WTC11 (cell line): ENCODE data around the gene DOCK8. TPM values are rescaled to one million over a fixed set of nuclear protein-coding genes. Genes with fewer than 3 reads are reported as not detected.

ENCODE experiments used
- ATAC-seq: fragments of 200-7000 bp; cut with Tn5 transposase; 2 replicates; pipeline ENCODE4 v1.10.0; 2021; ENCODE audit warnings: mild to moderate bottlenecking, moderate library complexity
- CTCF ChIA-PET: fragments of 300-600 bp; sonication (Branson Sonifier 250); formaldehyde crosslinking; loops from one replicate; lab custom pipeline; 2021; ENCODE audit warnings: antibody characterized with exemption; lab: Charles Lee
- POLR2A ChIA-PET: fragments of 350-600 bp; sonication (Branson Sonifier 250); formaldehyde crosslinking; loops from one replicate; lab custom pipeline; 2021; ENCODE audit warnings: antibody characterized with exemption; lab: Charles Lee
- DNase-seq: peaks from one replicate; pipeline ENCODE4 v3.0.0; 2021; ENCODE audit warnings: low spot score
- H3K27ac Mint-ChIP-seq: 2 replicates; pipeline ENCODE4 v1.8.0; 2021; ENCODE audit warnings: mixed read lengths
- H3K27me3 Mint-ChIP-seq: 2 replicates; pipeline ENCODE4 v1.8.0; 2021; ENCODE audit warnings: low read depth, mild to moderate bottlenecking, moderate library complexity, mixed read lengths
- H3K36me3 Mint-ChIP-seq: 2 replicates; pipeline ENCODE4 v1.8.0; 2021; ENCODE audit warnings: mixed read lengths
- H3K4me1 Mint-ChIP-seq: 2 replicates; pipeline ENCODE4 v1.8.0; 2022; ENCODE audit warnings: mixed read lengths
- H3K4me3 Mint-ChIP-seq: 2 replicates; pipeline ENCODE4 v1.8.0; 2021; ENCODE audit warnings: mild to moderate bottlenecking, moderate library complexity, mixed read lengths
- H3K9me3 Mint-ChIP-seq: 2 replicates; pipeline ENCODE4 v1.8.0; 2021; ENCODE audit warnings: mixed read lengths
- CREB1 ChIP-seq: sonication (generic); formaldehyde crosslinking; IDR thresholded peaks from 2 replicates; pipeline ENCODE4 v1.8.0; 2023; ENCODE audit warnings: mild to moderate bottlenecking, missing genetic modification reagents
- ERG ChIP-seq: fragments of 250-450 bp; sonication (Bioruptor Pico); IDR thresholded peaks from 2 replicates; pipeline ENCODE4 v1.8.0; 2021; ENCODE audit warnings: mild to moderate bottlenecking
- ESRRA ChIP-seq: sonication (generic); formaldehyde crosslinking; IDR thresholded peaks from 2 replicates; pipeline ENCODE4 v1.8.1; 2022; ENCODE audit warnings: mild to moderate bottlenecking, missing genetic modification reagents, borderline replicate concordance
- FOXJ3 ChIP-seq: sonication (generic); formaldehyde crosslinking; IDR thresholded peaks from 2 replicates; pipeline ENCODE4 v1.9.0; 2021; ENCODE audit warnings: missing genetic modification reagents, mild to moderate bottlenecking, borderline replicate concordance
- FOXK1 ChIP-seq: sonication (generic); formaldehyde crosslinking; IDR thresholded peaks from 2 replicates; pipeline ENCODE4 v1.8.0; 2022; ENCODE audit warnings: mild to moderate bottlenecking, moderate library complexity, missing genetic modification reagents
- GTF2I ChIP-seq: fragments of 250-450 bp; sonication (Bioruptor Pico); conservative IDR thresholded peaks from 2 replicates; pipeline ENCODE4 v1.4.0; 2021; ENCODE audit warnings: mild to moderate bottlenecking
- HMGXB4 ChIP-seq: sonication (generic); formaldehyde crosslinking; IDR thresholded peaks from 2 replicates; pipeline ENCODE4 v1.8.1; 2023; ENCODE audit warnings: mild to moderate bottlenecking, moderate library complexity, missing genetic modification reagents
- MAX ChIP-seq: sonication (generic); formaldehyde crosslinking; IDR thresholded peaks from 2 replicates; pipeline ENCODE4 v1.8.0; 2022; ENCODE audit warnings: mild to moderate bottlenecking, missing genetic modification reagents
- PRRX2 ChIP-seq: fragments of 250-450 bp; sonication (Bioruptor Pico); IDR thresholded peaks from 2 replicates; pipeline ENCODE4 v1.8.0; 2021; ENCODE audit warnings: mild to moderate bottlenecking
- SMAD3 ChIP-seq: sonication (generic); formaldehyde crosslinking; IDR thresholded peaks from 2 replicates; pipeline ENCODE4 v1.8.0; 2022; ENCODE audit warnings: missing genetic modification reagents, mild to moderate bottlenecking, borderline replicate concordance
- SMAD4 ChIP-seq: sonication (generic); formaldehyde crosslinking; IDR thresholded peaks from 2 replicates; pipeline ENCODE4 v1.8.0; 2022; ENCODE audit warnings: mild to moderate bottlenecking, missing genetic modification reagents
- ZNF138 ChIP-seq: sonication (generic); formaldehyde crosslinking; conservative IDR thresholded peaks from 2 replicates; pipeline ENCODE4 v1.8.1; 2022; ENCODE audit warnings: mild to moderate bottlenecking, moderate library complexity, missing genetic modification reagents
- ZNF232 ChIP-seq: sonication (generic); formaldehyde crosslinking; IDR thresholded peaks from 2 replicates; pipeline ENCODE4 v1.8.0; 2022; ENCODE audit warnings: mild to moderate bottlenecking, missing genetic modification reagents
- ZNF512 ChIP-seq: sonication (generic); formaldehyde crosslinking; IDR thresholded peaks from 2 replicates; pipeline ENCODE4 v1.8.1; 2022; ENCODE audit warnings: missing genetic modification reagents, borderline replicate concordance
- ZSCAN18 ChIP-seq: fragments of 250-450 bp; sonication (Bioruptor Pico); IDR thresholded peaks from 2 replicates; pipeline ENCODE4 v2.1.2; 2022; ENCODE audit warnings: mild to moderate bottlenecking, moderate library complexity
- total RNA-seq: library from RNA; stranded (reverse); gene quantifications from 3 replicates; pipeline ENCODE4 v1.2.3, GENCODE V29; 2021
- TF ChIP-seq, protein P1 (sequence below): sonication (generic); formaldehyde crosslinking; IDR thresholded peaks from 2 replicates; pipeline ENCODE4 v1.8.0; 2023; ENCODE audit warnings: missing genetic modification reagents
- TF ChIP-seq, protein P2 (sequence below): fragments of 250-450 bp; sonication (Bioruptor Pico); IDR thresholded peaks from 2 replicates; pipeline ENCODE4 v1.9.0; 2021; ENCODE audit warnings: moderate library complexity, mild to moderate bottlenecking, inconsistent platforms, borderline replicate concordance
- TF ChIP-seq, protein P3 (sequence below): fragments of 250-450 bp; sonication (Bioruptor Pico); IDR thresholded peaks from 2 replicates; pipeline ENCODE4 v1.9.0; 2021; ENCODE audit warnings: mild to moderate bottlenecking, borderline replicate concordance
- TF ChIP-seq, protein P4 (sequence below): sonication (generic); formaldehyde crosslinking; IDR thresholded peaks from 2 replicates; pipeline ENCODE4 v1.8.0; 2022; ENCODE audit warnings: mild to moderate bottlenecking, missing genetic modification reagents
- TF ChIP-seq, protein P5 (sequence below): sonication (generic); formaldehyde crosslinking; IDR thresholded peaks from 2 replicates; pipeline ENCODE4 v1.8.0; 2022; ENCODE audit warnings: mild to moderate bottlenecking, missing genetic modification reagents

The DOCK8 gene
- total RNA-seq, 1 experiment from 2014 or later: 3.2 TPM

- H3K27ac Mint-ChIP-seq: 0 out of 2 replicates have a peak overlapping the region, but pooled peaks have one; percentile 21
- no peaks in the 10 kb centered on the region for H3K9me3 Mint-ChIP-seq
- no peak for ATAC-seq
- POLR2A ChIA-PET: no interaction called here
- TF ChIP-seq MAX (no peak), ERG (CRISPR knock-in tag) (no peak), ZNF512 (no peak), SMAD4 (CRISPR knock-in tag) (no peak), FOXK1 (no peak), ESRRA (CRISPR knock-in tag) (no peak), CREB1 (no peak), ZSCAN18 (no peak)
- TF ChIP-seq, protein P1, sequence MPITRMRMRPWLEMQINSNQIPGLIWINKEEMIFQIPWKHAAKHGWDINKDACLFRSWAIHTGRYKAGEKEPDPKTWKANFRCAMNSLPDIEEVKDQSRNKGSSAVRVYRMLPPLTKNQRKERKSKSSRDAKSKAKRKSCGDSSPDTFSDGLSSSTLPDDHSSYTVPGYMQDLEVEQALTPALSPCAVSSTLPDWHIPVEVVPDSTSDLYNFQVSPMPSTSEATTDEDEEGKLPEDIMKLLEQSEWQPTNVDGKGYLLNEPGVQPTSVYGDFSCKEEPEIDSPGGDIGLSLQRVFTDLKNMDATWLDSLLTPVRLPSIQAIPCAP (CRISPR knock-in tag): no peak
- TF ChIP-seq, protein P2, sequence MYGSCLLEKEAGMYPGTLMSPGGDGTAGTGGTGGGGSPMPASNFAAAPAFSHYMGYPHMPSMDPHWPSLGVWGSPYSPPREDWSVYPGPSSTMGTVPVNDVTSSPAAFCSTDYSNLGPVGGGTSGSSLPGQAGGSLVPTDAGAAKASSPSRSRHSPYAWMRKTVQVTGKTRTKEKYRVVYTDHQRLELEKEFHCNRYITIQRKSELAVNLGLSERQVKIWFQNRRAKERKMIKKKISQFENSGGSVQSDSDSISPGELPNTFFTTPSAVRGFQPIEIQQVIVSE (CRISPR knock-in tag): no peak
- no peaks in the 10 kb centered on the region for H3K27me3 Mint-ChIP-seq
- no peaks in the 10 kb centered on the region for H3K36me3 Mint-ChIP-seq
- H3K4me1 Mint-ChIP-seq: peaks cover 4% of the 10 kb centered on the region; the same call in 1 of the 2 replicates
- no peak overlapping the region for H3K4me3 Mint-ChIP-seq
- DNase-seq: no peak
- CTCF ChIA-PET: no interaction called here
These were observed 142.9 kb downstream of the DOCK8 start for GRCh38 chr9:357560-357959.

DNA sequence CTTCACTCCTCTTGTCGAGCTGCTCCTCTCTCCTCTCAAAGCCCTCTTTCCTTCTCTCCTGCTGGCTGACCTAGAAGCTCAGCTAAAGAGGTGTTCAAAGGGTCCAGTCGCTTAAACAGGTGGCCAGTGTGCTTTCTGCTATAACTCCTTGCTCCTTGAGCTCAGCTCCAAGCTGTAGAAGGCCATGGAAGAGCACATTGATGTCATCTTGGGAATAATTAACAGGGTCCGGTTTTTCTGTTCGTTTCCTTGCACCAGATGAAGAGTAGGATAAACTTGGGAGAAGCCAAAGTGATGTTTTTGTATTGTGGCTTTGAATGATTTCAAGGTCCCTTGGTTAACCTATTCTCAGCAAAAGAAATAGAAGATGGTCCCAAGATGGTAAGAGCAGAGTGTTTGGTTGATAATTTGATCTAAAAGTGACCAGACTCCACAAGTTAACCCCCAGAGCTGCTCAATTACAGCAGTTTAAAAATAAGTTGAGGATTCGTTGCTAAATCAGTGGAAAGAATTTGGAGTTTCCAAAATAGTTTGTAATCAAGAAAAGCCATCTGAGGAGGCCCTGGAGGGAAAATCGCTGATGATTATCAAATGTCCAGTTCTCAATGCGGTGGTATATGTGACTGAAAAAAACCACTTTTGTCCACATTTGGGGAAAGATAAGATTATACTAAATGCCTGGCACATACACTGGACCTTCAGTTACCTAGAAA lies 148.1 kb downstream of the DOCK8 start:
- Mint-ChIP-seq H3K9me3 (no peaks in the 10 kb centered on the region), H3K27ac (no peak overlapping the region), H3K27me3 (no peaks in the 10 kb centered on the region), H3K4me1 (peaks cover 4% of the 10 kb centered on the region), H3K4me3 (no peak overlapping the region), H3K36me3 (no peaks in the 10 kb centered on the region)
- CTCF ChIA-PET: interaction anchor here (0.9 kb wide), 1 partner anchor 15 kb away, joined by 4 read pairs; no protein-coding TSS in a partner anchor
- POLR2A ChIA-PET: no interaction called here
- no peak for ATAC-seq
- no peak for DNase-seq
- TF ChIP-seq ZNF138 (no peak), PRRX2 (CRISPR knock-in tag) (no peak), HMGXB4 (CRISPR knock-in tag) (no peak), FOXK1 (no peak), GTF2I (no peak), SMAD3 (CRISPR knock-in tag) (no peak), FOXJ3 (CRISPR knock-in tag) (no peak), ZNF232 (CRISPR knock-in tag) (no peak)
- TF ChIP-seq, protein P3, sequence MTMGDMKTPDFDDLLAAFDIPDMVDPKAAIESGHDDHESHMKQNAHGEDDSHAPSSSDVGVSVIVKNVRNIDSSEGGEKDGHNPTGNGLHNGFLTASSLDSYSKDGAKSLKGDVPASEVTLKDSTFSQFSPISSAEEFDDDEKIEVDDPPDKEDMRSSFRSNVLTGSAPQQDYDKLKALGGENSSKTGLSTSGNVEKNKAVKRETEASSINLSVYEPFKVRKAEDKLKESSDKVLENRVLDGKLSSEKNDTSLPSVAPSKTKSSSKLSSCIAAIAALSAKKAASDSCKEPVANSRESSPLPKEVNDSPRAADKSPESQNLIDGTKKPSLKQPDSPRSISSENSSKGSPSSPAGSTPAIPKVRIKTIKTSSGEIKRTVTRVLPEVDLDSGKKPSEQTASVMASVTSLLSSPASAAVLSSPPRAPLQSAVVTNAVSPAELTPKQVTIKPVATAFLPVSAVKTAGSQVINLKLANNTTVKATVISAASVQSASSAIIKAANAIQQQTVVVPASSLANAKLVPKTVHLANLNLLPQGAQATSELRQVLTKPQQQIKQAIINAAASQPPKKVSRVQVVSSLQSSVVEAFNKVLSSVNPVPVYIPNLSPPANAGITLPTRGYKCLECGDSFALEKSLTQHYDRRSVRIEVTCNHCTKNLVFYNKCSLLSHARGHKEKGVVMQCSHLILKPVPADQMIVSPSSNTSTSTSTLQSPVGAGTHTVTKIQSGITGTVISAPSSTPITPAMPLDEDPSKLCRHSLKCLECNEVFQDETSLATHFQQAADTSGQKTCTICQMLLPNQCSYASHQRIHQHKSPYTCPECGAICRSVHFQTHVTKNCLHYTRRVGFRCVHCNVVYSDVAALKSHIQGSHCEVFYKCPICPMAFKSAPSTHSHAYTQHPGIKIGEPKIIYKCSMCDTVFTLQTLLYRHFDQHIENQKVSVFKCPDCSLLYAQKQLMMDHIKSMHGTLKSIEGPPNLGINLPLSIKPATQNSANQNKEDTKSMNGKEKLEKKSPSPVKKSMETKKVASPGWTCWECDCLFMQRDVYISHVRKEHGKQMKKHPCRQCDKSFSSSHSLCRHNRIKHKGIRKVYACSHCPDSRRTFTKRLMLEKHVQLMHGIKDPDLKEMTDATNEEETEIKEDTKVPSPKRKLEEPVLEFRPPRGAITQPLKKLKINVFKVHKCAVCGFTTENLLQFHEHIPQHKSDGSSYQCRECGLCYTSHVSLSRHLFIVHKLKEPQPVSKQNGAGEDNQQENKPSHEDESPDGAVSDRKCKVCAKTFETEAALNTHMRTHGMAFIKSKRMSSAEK: no peak
- TF ChIP-seq, protein P4, sequence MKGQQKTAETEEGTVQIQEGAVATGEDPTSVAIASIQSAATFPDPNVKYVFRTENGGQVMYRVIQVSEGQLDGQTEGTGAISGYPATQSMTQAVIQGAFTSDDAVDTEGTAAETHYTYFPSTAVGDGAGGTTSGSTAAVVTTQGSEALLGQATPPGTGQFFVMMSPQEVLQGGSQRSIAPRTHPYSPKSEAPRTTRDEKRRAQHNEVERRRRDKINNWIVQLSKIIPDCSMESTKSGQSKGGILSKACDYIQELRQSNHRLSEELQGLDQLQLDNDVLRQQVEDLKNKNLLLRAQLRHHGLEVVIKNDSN (CRISPR knock-in tag): no peak
- TF ChIP-seq, protein P5, sequence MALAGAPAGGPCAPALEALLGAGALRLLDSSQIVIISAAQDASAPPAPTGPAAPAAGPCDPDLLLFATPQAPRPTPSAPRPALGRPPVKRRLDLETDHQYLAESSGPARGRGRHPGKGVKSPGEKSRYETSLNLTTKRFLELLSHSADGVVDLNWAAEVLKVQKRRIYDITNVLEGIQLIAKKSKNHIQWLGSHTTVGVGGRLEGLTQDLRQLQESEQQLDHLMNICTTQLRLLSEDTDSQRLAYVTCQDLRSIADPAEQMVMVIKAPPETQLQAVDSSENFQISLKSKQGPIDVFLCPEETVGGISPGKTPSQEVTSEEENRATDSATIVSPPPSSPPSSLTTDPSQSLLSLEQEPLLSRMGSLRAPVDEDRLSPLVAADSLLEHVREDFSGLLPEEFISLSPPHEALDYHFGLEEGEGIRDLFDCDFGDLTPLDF (CRISPR knock-in tag): no peak
